GM12872 (cell line): ENCODE measurements around the gene RGCC.

Experiments
- CTCF ChIP-seq: IDR thresholded peaks from 3 replicates; pipeline ENCODE4 v1.5.1; 2011; ENCODE audit warnings: low read depth, mild to moderate bottlenecking, low read length, moderate library complexity; ENCODE audit not compliant: insufficient read depth

The RGCC gene

GRCh38 chr13:41416276-41416675 is 41.1 kb upstream of the RGCC start:
- TF ChIP-seq CTCF, result no peak

GRCh38 chr13:41418027-41418426 is 39.3 kb upstream of the RGCC start:
- TF ChIP-seq CTCF, result no peak

DNA sequence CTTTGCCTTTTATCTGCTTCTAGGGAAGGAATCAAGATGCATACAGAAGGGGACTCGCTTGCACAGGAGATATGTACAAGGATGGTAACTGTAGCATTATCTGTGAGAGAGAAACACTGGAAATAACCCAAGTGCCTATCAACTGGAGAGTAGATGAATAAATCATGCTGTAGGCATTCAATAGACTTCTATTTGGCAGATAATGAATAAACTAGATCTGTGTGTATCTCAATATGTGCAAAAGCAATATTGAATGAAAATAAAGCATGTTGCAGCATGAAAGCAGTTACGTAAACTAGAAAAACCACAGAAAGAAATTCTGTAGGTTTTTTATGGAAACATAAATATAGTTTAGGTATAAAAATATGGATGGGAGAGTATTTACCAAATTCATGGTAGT is 38.6 kb upstream of the RGCC start:
- no peak for TF ChIP-seq CTCF

DNA sequence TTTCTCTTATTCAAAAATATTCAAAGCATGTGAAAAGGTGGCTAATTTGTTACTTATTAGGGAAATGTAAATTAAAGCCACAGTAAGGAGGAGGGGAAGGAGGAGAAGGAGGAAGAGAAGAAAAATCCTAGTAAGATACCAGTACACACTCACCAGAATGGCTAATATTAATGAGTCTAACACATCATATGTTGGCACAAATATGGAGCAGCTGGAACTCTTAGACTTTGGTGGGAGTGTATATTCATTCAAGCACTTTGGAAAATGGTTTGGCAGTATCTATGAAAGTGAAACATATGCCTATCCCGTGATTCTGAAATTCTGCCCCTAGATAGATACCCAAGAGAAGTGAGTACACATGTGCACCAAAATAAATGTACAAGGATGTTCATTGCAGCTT is 38.1 kb upstream of the RGCC start:
- no peak for TF ChIP-seq CTCF

DNA sequence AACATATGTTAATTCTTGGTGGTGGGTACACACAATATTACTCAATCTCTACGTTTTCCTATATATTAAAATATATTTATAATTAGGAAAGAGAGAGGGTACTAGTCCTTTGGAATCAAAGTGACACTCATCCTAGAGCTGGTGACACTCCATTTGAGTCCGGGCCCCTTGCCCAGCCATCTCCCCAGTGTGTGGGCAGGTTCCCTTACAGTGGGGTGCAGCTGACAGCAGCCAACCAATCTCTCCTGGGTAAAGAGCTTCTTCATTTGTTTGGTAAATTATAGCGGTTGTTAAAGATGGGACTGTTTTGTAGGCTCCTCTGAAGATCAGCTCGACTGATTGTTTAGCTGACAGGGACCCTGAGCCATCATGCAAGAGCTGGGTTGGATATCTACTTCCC is 37.2 kb upstream of the RGCC start:
- no peak for TF ChIP-seq CTCF

- TF ChIP-seq CTCF, result no peak
Observed at GRCh38 chr13:41426047-41426446, 31.3 kb upstream of the RGCC start.

DNA sequence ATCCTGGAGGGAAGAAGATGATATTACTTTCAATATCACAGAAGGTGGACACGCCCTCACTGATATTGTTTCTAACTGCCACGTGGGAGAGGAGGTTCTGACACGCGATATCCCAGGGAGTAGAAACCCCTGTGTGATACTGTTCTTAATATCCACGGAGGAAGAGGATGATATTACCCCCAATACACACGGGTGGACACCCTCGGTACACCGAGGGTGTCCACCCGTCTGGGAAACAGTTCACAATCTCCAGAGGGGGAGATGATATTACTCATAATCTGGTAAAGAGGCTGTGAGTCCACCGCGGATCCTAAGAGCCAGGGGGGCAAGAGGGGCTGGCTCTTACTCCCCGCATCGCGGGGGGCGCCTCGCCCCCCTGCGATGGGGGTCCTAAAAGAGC is 29.7 kb upstream of the RGCC start:
- no peak for TF ChIP-seq CTCF

DNA sequence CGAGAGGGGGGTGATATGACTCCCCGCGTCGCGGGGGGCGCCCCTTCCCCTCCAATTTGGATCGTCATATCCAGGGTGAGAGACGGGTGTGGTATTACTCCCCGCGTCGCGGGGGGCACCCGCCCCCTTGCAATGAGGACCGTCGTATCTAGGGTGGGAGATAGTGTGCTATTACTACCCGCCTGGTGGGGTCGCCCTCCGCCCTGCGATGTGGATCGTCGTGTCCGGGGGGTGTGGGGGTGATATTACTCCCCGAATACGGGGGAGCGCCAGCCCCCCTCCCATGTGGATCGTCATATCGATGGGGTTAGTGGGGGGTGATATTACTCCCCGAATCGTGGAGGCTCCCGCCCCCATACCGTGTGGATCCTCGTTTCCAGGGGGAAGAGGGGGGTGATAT is 29.2 kb upstream of the RGCC start:
- no peak for TF ChIP-seq CTCF
